Activated naive CD8-positive, alpha-beta T cell (primary cell): ENCODE data around the gene UTP14A.
"Not testable (repeated sequence)": the region's sequence is repeated elsewhere in the genome, so short reads cannot be mapped to it uniquely, and the experiment has no call there.

Experiments
- H3K27ac Mint-ChIP-seq: one replicate; pipeline ENCODE4 v1.8.0; 2021; ENCODE audit warnings: mixed read lengths
- H3K27me3 Mint-ChIP-seq: one replicate; pipeline ENCODE4 v1.8.0; 2021; ENCODE audit warnings: mixed read lengths
- H3K36me3 Mint-ChIP-seq: one replicate; pipeline ENCODE4 v1.8.0; 2021; ENCODE audit warnings: mixed read lengths
- H3K4me1 Mint-ChIP-seq: one replicate; pipeline ENCODE4 v1.8.0; 2021; ENCODE audit warnings: low read depth, mixed read lengths
- H3K4me3 Mint-ChIP-seq: one replicate; pipeline ENCODE4 v1.8.0; 2021; ENCODE audit warnings: mild to moderate bottlenecking, mixed read lengths
- H3K9me3 Mint-ChIP-seq: one replicate; pipeline ENCODE4 v1.8.0; 2021; ENCODE audit warnings: low read depth, mixed read lengths

Gene UTP14A, protein sequence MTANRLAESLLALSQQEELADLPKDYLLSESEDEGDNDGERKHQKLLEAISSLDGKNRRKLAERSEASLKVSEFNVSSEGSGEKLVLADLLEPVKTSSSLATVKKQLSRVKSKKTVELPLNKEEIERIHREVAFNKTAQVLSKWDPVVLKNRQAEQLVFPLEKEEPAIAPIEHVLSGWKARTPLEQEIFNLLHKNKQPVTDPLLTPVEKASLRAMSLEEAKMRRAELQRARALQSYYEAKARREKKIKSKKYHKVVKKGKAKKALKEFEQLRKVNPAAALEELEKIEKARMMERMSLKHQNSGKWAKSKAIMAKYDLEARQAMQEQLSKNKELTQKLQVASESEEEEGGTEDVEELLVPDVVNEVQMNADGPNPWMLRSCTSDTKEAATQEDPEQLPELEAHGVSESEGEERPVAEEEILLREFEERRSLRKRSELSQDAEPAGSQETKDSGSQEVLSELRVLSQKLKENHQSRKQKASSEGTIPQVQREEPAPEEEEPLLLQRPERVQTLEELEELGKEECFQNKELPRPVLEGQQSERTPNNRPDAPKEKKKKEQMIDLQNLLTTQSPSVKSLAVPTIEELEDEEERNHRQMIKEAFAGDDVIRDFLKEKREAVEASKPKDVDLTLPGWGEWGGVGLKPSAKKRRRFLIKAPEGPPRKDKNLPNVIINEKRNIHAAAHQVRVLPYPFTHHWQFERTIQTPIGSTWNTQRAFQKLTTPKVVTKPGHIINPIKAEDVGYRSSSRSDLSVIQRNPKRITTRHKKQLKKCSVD

DNA sequence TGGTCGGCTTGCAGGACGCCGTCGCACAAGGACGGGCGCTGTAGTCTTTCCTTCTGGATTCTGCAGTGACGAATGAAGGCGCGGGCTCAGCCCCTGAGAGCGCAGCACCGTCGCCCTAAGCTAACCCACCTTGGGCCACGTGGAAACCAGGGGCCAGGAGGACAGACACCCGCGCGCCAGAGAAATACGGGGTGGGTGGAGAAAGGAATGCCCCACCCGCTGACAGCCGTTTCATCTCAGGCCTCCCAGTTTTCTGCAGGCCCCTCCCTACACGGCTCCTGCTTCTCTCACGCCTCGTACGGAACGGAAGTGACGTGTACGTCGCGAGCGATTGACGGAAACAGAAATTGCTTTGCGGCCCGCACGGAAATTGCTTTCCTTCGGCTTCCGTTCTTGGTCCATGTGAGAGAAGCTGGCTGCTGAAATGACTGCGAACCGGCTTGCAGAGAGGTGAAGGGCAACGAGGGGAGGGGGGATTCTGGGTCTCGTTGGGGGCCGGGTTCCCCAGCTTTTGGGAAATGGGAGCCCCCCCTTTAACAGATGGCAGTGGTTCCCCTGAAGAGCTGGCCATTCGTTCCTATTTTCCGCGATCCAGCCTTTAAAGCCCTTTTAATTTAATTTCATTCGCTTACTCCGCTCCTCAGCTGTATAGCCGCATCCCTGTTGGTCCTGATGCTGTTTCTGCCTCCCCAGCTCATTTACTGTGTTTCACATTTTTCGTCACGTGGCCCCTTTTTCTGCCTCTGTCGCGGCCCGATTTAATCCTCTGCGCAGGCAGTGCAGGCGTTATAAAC lies at the start of gene UTP14A:
Gene UTP14A, plus strand, starts transcription at position 378 of the 794 bp plus-strand sequence. Its CDS starts 47 bp downstream, at position 425.
- peak within 1 kb of the TSS; percentile 90 for H3K27ac Mint-ChIP-seq
- no peaks in the 10 kb centered on the region for H3K27me3 Mint-ChIP-seq
- no peaks in the 10 kb centered on the region for H3K36me3 Mint-ChIP-seq
- peak within 1 kb of the TSS; percentile 91 for H3K4me3 Mint-ChIP-seq
- peaks cover 24% of the 10 kb centered on the region for H3K4me1 Mint-ChIP-seq
- no peaks in the 10 kb centered on the region for H3K9me3 Mint-ChIP-seq

DNA sequence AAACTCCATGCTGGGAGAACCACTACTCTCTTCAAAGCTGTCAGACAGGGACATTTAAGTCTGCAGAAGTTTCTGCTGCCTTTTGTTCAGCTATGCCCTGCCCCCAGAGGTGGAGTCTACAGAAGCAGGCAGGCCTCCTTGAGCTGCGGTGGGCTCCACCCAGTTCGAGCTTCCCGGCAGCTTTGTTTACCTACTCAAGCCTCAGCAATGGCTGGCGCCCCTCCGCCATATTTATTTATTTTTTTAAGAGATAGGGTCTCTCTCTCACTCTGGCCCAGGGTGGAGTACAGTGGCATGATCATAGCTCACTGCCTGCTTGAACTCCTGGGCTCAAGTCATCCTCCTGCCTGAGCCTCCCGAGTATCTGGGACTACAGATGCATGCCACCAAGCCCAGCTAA lies 46.8 kb upstream of the UTP14A start:
- H3K9me3 Mint-ChIP-seq, H3K27ac Mint-ChIP-seq, H3K27me3 Mint-ChIP-seq, H3K36me3 Mint-ChIP-seq, H3K4me3 Mint-ChIP-seq: not testable (repeated sequence)
- H3K4me1 Mint-ChIP-seq, result peaks cover 14% of the 10 kb centered on the region

DNA sequence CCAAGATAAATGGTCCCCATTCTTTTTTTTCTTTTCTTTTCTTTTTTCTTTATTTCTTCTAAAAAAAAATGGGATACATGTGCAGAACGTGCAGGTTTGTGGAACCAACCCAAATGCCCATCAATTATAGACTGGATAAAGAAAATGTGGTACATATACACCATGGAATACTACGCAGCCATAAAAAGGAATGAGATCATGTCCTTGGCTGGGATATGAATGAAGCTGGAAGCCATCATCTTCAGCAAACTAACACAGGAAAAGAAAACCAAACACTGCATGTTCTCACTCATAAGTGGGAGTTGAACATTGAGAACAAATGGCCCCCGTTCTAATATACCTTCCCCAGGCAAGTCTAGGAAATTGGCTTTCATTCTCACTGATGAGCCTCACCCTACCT lies 39.6 kb upstream of the UTP14A start:
- H3K27me3 Mint-ChIP-seq, H3K36me3 Mint-ChIP-seq, H3K9me3 Mint-ChIP-seq, H3K27ac Mint-ChIP-seq, H3K4me3 Mint-ChIP-seq, H3K4me1 Mint-ChIP-seq: not testable (repeated sequence)

DNA sequence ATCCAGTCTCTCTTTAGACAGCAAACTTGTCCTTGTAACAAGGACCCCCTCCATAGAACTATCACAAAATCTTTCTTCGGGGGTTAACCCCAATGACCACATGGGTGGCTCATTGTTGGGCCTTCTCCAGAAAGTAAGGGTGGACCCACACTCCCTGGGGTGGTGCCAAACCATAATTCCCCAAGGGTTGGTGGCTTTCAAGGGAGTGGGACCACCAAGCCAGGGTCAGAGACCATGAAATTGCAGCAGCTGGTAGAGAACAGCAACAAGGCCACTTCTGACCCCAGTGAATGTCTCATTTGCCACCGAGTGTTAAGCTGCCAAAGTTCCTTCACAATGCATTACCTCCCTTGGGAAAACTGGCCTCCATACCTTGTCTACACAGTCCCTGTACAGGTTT lies 33.4 kb upstream of the UTP14A start:
- no peak overlapping the region for H3K27ac Mint-ChIP-seq
- H3K36me3 Mint-ChIP-seq, result no peaks in the 10 kb centered on the region
- H3K4me1 Mint-ChIP-seq, result peaks cover 2% of the 10 kb centered on the region
- H3K4me3 Mint-ChIP-seq, result no peak overlapping the region
- no peaks in the 10 kb centered on the region for H3K27me3 Mint-ChIP-seq
- H3K9me3 Mint-ChIP-seq, result no peaks in the 10 kb centered on the region

DNA sequence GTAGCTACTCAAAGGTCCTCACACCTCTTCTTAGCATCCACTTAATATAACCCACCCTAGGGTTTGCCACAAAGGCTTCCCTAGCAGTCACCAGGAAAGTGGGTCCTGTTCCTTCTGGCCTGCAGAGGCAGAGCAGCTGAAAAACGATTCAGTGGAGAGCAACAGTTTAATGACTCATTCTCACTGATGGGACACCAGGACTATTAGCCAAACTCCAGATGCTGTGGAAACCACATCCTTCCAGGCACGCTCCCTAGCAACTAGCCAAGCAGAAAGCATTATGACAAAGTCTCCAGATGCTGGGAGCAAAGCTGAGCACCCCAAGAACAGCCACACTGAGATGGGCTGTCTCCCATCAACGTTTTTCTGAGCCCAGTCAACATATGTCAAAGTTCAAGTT lies 30.3 kb upstream of the UTP14A start:
- no peaks in the 10 kb centered on the region for H3K36me3 Mint-ChIP-seq
- no peak overlapping the region for H3K4me3 Mint-ChIP-seq
- no peaks in the 10 kb centered on the region for H3K9me3 Mint-ChIP-seq
- peaks cover 2% of the 10 kb centered on the region for H3K4me1 Mint-ChIP-seq
- no peaks in the 10 kb centered on the region for H3K27me3 Mint-ChIP-seq
- no peak overlapping the region for H3K27ac Mint-ChIP-seq

DNA sequence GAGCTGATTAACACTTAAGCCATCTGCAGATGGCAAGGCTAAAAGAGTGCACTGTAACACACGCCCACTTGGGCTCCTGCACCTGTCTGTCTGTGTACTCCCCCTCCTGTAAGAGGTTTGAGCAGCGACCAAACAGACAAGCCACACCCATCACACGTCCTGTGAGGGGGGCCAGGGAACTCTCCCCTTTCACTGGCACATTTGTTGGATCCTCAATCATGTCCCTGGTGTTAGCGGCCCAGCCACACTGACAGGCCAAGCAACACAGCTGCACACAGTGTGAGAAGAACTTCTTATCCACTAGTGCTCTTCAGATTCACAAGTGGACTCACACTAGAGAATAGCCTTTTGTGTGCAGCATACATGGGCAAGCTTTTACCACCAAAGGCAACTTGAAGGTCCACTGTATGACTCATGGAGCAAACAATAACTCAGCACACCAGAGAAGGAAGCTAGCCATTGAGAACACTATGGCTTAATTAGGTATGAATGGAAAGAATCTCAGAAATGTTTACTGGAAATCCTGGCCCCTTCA lies 29.1 kb upstream of the UTP14A start:
- no peaks in the 10 kb centered on the region for H3K27me3 Mint-ChIP-seq
- no peak overlapping the region for H3K27ac Mint-ChIP-seq
- no peak overlapping the region for H3K4me3 Mint-ChIP-seq
- no peaks in the 10 kb centered on the region for H3K9me3 Mint-ChIP-seq
- no peaks in the 10 kb centered on the region for H3K36me3 Mint-ChIP-seq
- peaks cover 2% of the 10 kb centered on the region for H3K4me1 Mint-ChIP-seq

DNA sequence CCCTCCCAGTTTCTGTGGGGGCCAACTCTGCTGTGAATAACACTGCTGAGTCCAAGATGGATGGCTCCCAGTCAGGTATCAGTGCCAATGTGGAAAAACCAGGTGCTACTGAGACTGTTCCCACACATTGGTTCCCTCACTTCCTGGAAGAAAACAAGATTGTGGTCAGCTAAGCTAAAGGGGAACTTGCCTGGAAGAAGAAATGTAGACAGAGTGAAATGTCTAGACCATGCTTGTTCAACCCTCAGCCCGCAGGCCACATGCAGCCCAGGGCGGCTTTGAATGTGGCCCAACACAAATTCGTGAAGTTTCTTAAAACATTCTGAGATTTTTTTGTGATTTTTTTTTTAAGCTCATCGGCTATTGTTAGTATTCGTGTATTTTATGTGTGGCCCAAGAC lies 28.6 kb upstream of the UTP14A start:
- peaks cover 2% of the 10 kb centered on the region for H3K4me1 Mint-ChIP-seq
- no peak overlapping the region for H3K27ac Mint-ChIP-seq
- H3K4me3 Mint-ChIP-seq, result no peak overlapping the region
- no peaks in the 10 kb centered on the region for H3K27me3 Mint-ChIP-seq
- H3K36me3 Mint-ChIP-seq, result no peaks in the 10 kb centered on the region
- no peaks in the 10 kb centered on the region for H3K9me3 Mint-ChIP-seq

DNA sequence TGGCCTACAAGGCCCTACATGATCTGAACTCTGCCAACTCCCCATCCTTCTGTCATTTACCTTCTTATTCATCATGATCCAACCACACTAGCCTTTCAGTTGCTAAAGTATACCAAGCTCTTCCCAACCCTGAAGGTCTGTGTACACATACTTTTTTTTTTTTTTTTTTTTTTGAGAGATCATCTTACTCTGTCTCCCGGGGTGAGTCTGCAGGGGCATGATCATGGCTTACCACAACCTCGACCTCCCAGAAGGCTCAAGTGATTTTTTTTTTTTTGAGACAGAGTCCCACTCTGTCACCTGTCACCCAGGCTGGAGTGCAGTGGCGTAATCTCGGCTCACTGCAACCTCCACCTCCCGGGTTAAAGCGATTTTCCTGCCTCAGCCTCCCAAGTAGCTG lies 5.9 kb upstream of the UTP14A start:
- Mint-ChIP-seq H3K27me3 (no peaks in the 10 kb centered on the region), H3K4me1 (peaks cover 2% of the 10 kb centered on the region), H3K36me3 (no peaks in the 10 kb centered on the region), H3K4me3 (no peak overlapping the region), H3K27ac (no peak overlapping the region), H3K9me3 (no peaks in the 10 kb centered on the region)

DNA sequence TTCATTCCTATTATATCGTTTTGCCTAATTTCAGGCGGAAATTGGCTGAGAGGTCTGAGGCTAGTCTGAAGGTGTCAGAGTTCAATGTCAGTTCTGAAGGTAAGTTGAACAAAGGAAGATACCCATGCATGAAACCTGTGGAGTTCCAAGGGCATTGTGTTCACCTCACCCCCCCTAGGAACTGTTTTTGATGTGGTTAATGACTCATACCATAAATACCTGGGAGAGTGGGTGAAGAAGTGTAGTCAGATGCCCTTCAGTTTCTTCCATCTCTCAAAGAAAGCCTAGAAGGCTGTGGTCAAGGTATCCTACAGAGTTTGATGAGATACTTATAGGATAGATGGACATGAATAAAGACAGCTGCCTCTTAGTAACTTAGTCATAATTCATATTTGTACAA lies 2.7 kb downstream of the UTP14A start:
- H3K27me3 Mint-ChIP-seq, result no peaks in the 10 kb centered on the region
- peaks cover 23% of the 10 kb centered on the region for H3K4me1 Mint-ChIP-seq
- H3K4me3 Mint-ChIP-seq, result peak overlapping the region; percentile 59
- H3K27ac Mint-ChIP-seq, result no peak overlapping the region
- no peaks in the 10 kb centered on the region for H3K9me3 Mint-ChIP-seq
- no peaks in the 10 kb centered on the region for H3K36me3 Mint-ChIP-seq

DNA sequence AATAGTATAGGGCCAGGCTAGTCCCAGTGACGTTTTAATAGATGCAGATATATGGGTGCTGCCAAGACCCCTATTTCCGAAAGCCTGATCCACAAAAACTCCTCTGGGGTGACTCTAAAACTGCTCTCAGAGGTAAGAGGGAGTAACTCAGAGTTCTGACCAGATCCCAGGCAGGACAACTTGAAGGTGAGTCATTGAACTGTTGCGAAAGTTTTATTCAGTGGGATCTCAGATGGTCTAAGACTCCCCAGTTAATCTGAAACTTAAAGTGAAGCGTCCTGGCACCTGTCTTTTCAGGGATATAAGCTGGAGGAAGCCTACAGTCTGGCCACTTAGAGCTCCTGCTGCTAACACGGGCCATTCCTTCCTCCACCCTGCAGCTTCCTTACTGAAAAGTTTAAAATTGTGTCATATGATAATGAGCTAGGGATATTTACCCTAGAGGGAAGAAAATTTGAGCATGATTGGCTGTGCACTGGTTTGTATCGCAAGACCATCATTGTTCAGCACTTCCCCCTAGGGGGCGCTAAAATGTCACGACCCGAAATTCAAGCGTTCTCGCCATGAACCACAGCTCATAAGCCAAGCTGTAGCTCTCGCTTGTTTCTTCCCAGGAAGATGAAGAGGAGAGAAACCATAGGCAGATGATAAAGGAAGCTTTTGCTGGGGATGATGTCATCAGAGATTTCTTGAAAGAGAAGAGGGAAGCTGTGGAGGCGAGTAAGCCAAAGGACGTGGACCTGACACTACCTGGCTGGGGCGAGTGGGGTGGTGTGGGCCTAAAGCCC lies 19.5 kb downstream of the UTP14A start:
- peaks cover 4% of the 10 kb centered on the region for H3K36me3 Mint-ChIP-seq
- no peaks in the 10 kb centered on the region for H3K9me3 Mint-ChIP-seq
- no peaks in the 10 kb centered on the region for H3K27me3 Mint-ChIP-seq
- peaks cover 3% of the 10 kb centered on the region for H3K4me1 Mint-ChIP-seq
- no peak overlapping the region for H3K4me3 Mint-ChIP-seq
- no peak overlapping the region for H3K27ac Mint-ChIP-seq

DNA sequence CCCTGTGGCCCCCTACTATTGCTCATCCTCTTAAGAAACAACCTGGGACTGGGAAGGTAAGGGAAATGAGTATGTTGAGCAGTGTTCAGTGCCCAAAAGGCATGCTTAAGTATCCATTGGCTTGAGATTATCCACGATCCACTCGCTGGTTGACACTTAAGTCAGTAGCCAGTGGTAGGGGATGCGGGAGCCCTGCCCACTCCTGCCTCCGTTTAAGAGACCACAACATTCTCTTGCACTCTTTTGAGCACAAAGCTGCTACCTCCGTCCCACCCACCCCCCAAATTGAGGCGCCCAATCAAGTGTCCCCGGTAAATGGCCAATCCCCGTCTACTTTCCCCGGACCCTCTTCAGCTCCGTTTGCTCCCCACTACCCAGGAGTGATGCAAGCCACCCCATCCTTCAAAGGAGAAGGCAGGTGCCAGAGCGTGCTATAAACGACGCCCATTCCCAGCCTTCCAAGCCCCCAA lies 25.0 kb downstream of the UTP14A start:
- no peak overlapping the region for H3K27ac Mint-ChIP-seq
- H3K4me3 Mint-ChIP-seq, result peak overlapping the region; percentile 62
- H3K27me3 Mint-ChIP-seq, result no peaks in the 10 kb centered on the region
- no peaks in the 10 kb centered on the region for H3K9me3 Mint-ChIP-seq
- H3K4me1 Mint-ChIP-seq, result peaks cover 3% of the 10 kb centered on the region
- H3K36me3 Mint-ChIP-seq, result peaks cover 4% of the 10 kb centered on the region

DNA sequence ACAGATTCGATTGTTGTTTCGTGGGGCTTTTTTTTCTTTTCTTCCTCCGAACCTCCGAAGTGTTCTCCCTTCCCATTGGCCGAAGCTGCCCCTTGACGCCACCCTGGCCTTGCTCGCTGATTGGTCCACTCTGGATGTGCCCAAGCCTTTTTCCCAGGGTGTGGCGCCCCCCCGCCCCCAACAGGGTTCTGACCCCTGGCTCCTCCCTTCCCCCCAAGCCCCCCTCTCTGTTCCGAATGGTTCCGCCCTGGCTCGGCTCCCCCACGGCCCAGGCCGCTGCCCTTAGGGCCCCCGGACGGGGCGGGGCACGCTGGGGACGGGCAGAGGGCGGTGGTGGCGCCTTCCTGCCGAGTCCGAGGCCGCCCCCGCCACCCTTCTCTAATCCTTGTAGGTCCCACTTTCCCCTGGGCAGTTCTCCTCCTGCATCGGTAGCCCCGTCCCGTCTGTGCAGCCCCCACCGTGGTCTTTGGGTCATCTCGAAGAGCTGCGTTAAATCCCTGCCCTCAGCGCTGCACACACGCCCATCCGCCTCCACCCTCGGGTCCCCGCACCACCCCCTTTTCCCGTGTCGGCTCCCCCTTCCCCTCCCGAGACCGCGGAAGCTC lies 25.5 kb downstream of the UTP14A start:
- no peak overlapping the region for H3K27ac Mint-ChIP-seq
- no peaks in the 10 kb centered on the region for H3K27me3 Mint-ChIP-seq
- peak overlapping the region; percentile 62 for H3K4me3 Mint-ChIP-seq
- no peaks in the 10 kb centered on the region for H3K9me3 Mint-ChIP-seq
- peaks cover 3% of the 10 kb centered on the region for H3K4me1 Mint-ChIP-seq
- H3K36me3 Mint-ChIP-seq, result peaks cover 3% of the 10 kb centered on the region

DNA sequence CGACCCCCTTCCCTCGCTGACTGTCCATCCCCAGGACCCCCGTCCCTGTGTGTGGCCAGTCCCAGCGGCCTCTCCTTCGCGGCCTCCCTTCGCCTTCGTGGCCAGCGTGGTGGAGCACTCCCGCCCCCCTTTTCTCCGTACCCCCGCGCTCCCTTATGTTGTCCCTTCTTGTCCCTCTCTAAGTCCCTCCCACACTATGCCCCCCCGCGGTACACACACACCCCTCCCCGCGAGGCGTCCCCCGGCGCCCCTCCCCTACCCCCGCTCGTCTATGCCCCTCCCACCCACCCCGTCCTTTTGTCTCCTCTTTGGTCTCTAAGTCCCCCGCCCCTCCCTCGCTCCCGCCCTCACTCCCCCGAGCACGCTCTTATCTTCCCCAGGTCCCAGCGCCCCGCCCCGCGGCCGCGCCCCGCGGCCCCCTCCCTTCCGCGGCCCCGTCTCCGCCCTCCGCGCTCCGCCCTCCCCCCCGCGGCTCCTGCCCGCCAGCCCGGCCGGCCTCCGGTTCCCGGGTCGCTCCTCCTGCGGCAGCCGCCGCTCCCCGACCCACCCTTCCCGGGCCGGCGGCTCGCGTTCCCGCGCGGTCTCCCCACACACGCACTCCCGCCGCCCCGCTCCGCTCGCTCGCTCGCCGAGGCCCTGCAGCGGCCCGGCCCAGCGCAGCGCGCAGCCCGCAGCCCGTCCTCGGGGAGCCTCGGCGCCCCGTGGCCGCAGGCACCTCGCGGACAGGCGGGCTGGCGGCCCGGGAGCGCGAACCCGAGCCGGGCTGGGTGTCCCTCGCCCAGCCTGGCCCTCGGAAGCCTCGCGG lies 26.3 kb downstream of the UTP14A start:
- Mint-ChIP-seq H3K4me1 (peaks cover 3% of the 10 kb centered on the region), H3K27me3 (no peaks in the 10 kb centered on the region), H3K27ac (no peak overlapping the region), H3K36me3 (peaks cover 2% of the 10 kb centered on the region), H3K4me3 (peak overlapping the region; percentile 52), H3K9me3 (no peaks in the 10 kb centered on the region)
